DMS 273 (cell line): ENCODE measurements around the gene ARF3.

Source experiments
- DNase-seq: peaks from one replicate; lab custom pipeline; 2025; ENCODE audit not compliant: unreplicated experiment; lab: John Stamatoyannopoulos, UW

ARF3 gene

GRCh38 chr12:48982397-48983080 lies 25.3 kb upstream of the ARF3 start:
- no peak for DNase-seq

- DNase-seq: no peak
Observed at GRCh38 chr12:48981757-48982157, 24.5 kb upstream of the ARF3 start.

- peak; percentile 59 for DNase-seq
Observed at GRCh38 chr12:48980953-48981756, 23.9 kb upstream of the ARF3 start.

- DNase-seq: peak; percentile 65
Observed at GRCh38 chr12:48980389-48980952, 23.2 kb upstream of the ARF3 start.

GRCh38 chr12:48979602-48980388 lies 22.5 kb upstream of the ARF3 start:
- peak; percentile 36 for DNase-seq

- peak; percentile 49 for DNase-seq
Observed at GRCh38 chr12:48978741-48979601, 21.7 kb upstream of the ARF3 start.

GRCh38 chr12:48978291-48978740 lies 21.0 kb upstream of the ARF3 start, which contains the start of gene WNT1:
WNT1 (plus strand) TSS chr12:48978322; CDS start chr12:48978651, 329 bp downstream.
- DNase-seq: peak; percentile 59

- peak; percentile 76 for DNase-seq
Observed at GRCh38 chr12:48977290-48978281, 20.3 kb upstream of the ARF3 start.

- no peak for DNase-seq
Observed at GRCh38 chr12:48973941-48974673, 16.8 kb upstream of the ARF3 start.

- no peak for DNase-seq
Observed at GRCh38 chr12:48973531-48973930, 16.2 kb upstream of the ARF3 start.

GRCh38 chr12:48972952-48973483 lies 15.7 kb upstream of the ARF3 start:
- no peak for DNase-seq

- DNase-seq: no peak
Observed at GRCh38 chr12:48972213-48972951, 15.1 kb upstream of the ARF3 start.

GRCh38 chr12:48970702-48971334 lies 13.5 kb upstream of the ARF3 start:
- no peak for DNase-seq

- peak; percentile 26 for DNase-seq
Observed at GRCh38 chr12:48969833-48970701, 12.8 kb upstream of the ARF3 start.

- DNase-seq: no peak
Observed at GRCh38 chr12:48969160-48969771, 12.0 kb upstream of the ARF3 start.
